Esophagus squamous epithelium (tissue), 5 donors: ENCODE measurements around the gene YIF1A. TPM values are rescaled to one million over a fixed set of nuclear protein-coding genes. Genes with fewer than 3 reads are reported as not detected.

Experiments
- DNase-seq: peaks from one replicate; lab custom pipeline; 2025; lab: John Stamatoyannopoulos, UW
- H3K27ac ChIP-seq, 4 donors: fragments of 200-600 bp; sonication (generic); one replicate each; pipeline ENCODE4 v1.5.1; 2016 to 2019; ENCODE audit warnings: mild to moderate bottlenecking in 1 of 4
- H3K27me3 ChIP-seq, 4 donors: fragments of 200-600 bp; sonication (generic); 1 replicate in 3 of 4; 2 replicates in 1 of 4; pipeline versions ENCODE4 v1.5.1 to v1.6.0; 2017 to 2021; ENCODE audit warnings: antibody characterized with exemption in 1 of 4
- H3K36me3 ChIP-seq, 3 donors: fragments of 200-600 bp; sonication (generic); one replicate each; pipeline ENCODE4 v1.5.1; 2016 to 2019
- H3K4me1 ChIP-seq, 3 donors: fragments of 200-600 bp; sonication (generic); one replicate each; pipeline ENCODE4 v1.5.1; 2017 to 2019
- H3K4me3 ChIP-seq, 4 donors: fragments of 200-600 bp; sonication (generic); 1 replicate in 3 of 4; 2 replicates in 1 of 4; pipeline ENCODE4 v1.5.1; 2016 to 2019; ENCODE audit warnings: mild to moderate bottlenecking in 2 of 4, moderate library complexity in 1 of 4
- H3K9me3 ChIP-seq, 3 donors: fragments of 200-600 bp; sonication (generic); one replicate each; pipeline ENCODE4 v1.5.1; 2016 to 2019
- POLR2A ChIP-seq, 4 donors: fragments of 450-650 bp; IDR thresholded peaks; one replicate each; pipeline ENCODE4 v1.6.1; 2017; ENCODE audit warnings: antibody characterized with exemption in 4 of 4, mild to moderate bottlenecking in 4 of 4, moderate library complexity in 3 of 4
- WGBS, 2 donors: methylation state at CpG; one replicate each; pipeline ENCODE4 v1.1.5; 2018; 5-methylcytosine and 5-hydroxymethylcytosine counted together
- intact Hi-C: fragments of 100-400 bp; cut with DNase I; formaldehyde crosslinking; loops from one replicate; pipeline ENCODE4 v1.15.0; 2022
- total RNA-seq, 4 donors: library from RNA; depleted of rRNA; stranded (reverse); fragments of >200 nt; gene quantifications; one replicate each; pipeline ENCODE4 v1.1.0, GENCODE V29; 2016
- TF ChIP-seq, protein P1 (sequence below), 6 experiments: fragments of 450-650 bp in 4 of 6; fragments of 200-600 bp in 2 of 6; sonication (generic) in 2 of 6; IDR thresholded peaks; one replicate each; pipeline ENCODE4 v1.5.1; 2016 to 2019; ENCODE audit warnings: antibody characterized with exemption in 6 of 6, mild to moderate bottlenecking in 4 of 6, moderate library complexity in 4 of 6
- donor health status: DM: yes; HTN: yes; CAD: no.

The YIF1A gene
- total RNA-seq, 4 donors from 2014 or later: 51.9 to 71.9 (median 63.8) TPM

DNA sequence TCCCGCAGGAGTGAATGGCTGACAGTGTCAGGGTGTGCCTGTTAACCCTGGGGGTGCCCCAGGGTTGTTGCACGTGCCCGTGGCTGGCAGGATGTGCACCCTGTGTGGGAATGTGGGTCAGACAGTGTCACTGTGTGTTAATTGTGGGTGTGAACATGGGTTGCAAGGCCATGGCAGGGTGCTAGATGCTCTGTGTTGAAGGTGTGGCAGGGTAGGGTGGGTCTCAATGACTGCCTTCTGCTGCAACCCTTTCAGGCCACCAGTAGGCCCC is 39.0 kb upstream of the YIF1A start:
- Histone ChIP-seq H3K4me3 (no peak overlapping the region), H3K9me3 (no peaks in the 10 kb centered on the region), H3K27ac (peak overlapping the region in 3 of 4 donors; percentile 17 to 88 (median 29)), H3K36me3 (peaks cover 5 to 22% (median 11%) of the 10 kb centered on the region in 3 donors), H3K4me1 (peaks cover 24 to 49% (median 29%) of the 10 kb centered on the region in 3 donors), H3K27me3 (no peaks in the 10 kb centered on the region)
- no peak for DNase-seq
- intact Hi-C loops: no loop called here
- TF ChIP-seq, protein P1, sequence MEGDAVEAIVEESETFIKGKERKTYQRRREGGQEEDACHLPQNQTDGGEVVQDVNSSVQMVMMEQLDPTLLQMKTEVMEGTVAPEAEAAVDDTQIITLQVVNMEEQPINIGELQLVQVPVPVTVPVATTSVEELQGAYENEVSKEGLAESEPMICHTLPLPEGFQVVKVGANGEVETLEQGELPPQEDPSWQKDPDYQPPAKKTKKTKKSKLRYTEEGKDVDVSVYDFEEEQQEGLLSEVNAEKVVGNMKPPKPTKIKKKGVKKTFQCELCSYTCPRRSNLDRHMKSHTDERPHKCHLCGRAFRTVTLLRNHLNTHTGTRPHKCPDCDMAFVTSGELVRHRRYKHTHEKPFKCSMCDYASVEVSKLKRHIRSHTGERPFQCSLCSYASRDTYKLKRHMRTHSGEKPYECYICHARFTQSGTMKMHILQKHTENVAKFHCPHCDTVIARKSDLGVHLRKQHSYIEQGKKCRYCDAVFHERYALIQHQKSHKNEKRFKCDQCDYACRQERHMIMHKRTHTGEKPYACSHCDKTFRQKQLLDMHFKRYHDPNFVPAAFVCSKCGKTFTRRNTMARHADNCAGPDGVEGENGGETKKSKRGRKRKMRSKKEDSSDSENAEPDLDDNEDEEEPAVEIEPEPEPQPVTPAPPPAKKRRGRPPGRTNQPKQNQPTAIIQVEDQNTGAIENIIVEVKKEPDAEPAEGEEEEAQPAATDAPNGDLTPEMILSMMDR (IDR thresholded peaks at IDR 0.05): no peak
- TF ChIP-seq POLR2A (IDR thresholded peaks at IDR 0.05): no peak
- 0 to 20% methylated on average over 1 to 3 of the region's 3 CpGs for WGBS, 2 donors

DNA sequence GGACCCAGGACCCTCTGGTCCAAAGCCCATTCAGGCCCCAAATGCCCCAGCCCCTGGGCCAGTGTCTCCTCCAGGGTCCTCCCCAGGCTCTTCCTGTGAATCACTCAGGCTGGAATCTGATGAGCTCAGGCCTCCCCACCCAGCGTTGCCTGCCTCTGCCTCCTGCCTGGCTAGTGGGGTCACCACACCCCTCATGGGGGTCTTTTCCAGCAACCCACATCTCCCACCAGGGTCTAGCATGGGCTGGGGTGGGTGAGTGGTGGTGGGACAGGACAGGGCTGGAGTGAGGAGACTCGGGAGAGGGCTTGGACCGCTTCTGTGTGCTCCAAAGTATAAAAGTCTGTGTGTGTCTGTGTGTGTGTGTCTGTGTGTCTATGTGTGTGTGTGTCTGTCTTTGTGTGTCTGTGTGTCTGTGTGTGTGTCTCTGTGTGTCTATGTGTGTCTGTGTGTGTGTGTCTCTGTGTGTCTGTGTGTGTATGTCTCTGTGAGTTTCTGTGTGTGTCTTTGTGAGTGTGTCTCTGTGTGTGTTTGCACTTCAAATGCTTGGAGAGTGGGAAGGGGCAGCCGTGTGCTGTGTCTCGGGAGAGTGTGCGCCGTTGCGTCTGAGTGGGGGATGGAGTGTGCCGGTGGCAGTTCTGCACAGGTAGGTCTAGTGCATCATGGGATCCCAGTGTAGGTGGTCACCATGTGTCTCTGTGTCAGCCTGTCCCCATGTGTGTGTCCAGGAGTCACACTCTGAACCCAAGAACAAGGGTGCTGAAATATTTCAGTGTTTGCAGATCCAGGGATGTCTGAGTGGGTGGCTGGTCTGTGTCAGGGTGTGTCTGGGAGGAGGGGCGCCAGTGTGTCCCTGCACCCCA is 38.5 kb upstream of the YIF1A start:
- WGBS, 2 donors: 42 to 47% methylated on average over 2 to 3 of the region's 10 CpGs
- intact Hi-C loops: no loop called here
- H3K27ac ChIP-seq: peak overlapping the region; percentile 49 to 88 (median 72)
- peaks cover 1 to 17% (median 5%) of the 10 kb centered on the region in 3 donors for H3K36me3 ChIP-seq
- TF ChIP-seq, protein P1 (IDR thresholded peaks at IDR 0.05): no peak
- TF ChIP-seq POLR2A (IDR thresholded peaks at IDR 0.05): no peak
- no peaks in the 10 kb centered on the region for H3K27me3 ChIP-seq
- no peak for DNase-seq
- H3K4me3 ChIP-seq: no peak overlapping the region
- no peaks in the 10 kb centered on the region for H3K9me3 ChIP-seq
- peaks cover 24 to 49% (median 29%) of the 10 kb centered on the region in 3 donors for H3K4me1 ChIP-seq

DNA sequence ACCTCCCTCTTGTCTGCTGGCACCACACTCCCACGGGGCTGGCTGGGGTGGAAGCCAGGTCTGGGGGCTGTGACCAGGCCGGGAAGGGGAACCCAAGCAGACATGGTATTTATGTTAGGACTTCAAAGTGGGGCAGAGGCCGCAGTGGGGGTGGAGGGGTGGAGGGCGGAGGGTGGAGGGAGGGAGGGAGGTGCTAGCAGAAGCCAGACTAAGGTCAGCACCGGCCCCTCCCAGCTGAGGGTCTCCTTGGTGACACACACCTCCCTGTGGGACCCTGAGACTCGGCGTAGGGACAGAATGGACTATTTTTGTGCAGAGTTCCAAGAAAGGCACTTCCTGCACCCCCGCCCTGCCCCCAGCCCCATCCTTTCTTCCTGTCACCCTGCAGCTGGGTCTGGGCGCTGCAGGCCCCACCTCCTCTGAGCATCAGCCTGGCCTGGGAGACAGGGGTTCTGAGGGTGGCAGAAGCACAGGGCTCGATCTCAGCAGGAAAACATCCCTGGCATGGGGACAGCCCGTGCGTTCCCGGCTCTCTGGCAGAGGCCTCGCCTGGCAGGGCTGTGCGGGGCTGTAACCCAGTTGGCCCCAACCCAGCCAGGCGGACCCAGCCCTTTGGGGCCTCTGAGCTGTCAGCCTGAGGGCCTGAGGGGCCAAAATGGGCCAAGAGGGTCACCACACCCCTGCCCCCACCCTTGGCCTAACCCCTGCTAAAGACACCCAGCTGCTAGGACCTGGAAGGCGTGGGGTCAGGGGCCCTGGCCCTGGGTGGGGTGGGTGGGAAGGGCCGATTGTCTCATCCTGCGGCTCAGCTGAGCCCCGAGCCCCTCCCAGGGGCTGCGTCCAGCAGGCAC is 37.5 kb upstream of the YIF1A start:
- TF ChIP-seq, protein P1 (IDR thresholded peaks at IDR 0.05): no peak
- TF ChIP-seq POLR2A (IDR thresholded peaks at IDR 0.05): no peak
- DNase-seq: no peak
- no peaks in the 10 kb centered on the region for H3K27me3 ChIP-seq
- H3K36me3 ChIP-seq: peaks cover 0 to 8% (median 0%) of the 10 kb centered on the region in 3 donors
- no peaks in the 10 kb centered on the region for H3K9me3 ChIP-seq
- H3K4me3 ChIP-seq: no peak overlapping the region
- intact Hi-C loops: no loop called here
- WGBS, 2 donors: 38 to 40% methylated on average over 1 to 12 of the region's 21 CpGs
- H3K27ac ChIP-seq: peak overlapping the region; percentile 49 to 88 (median 72)
- peaks cover 24 to 54% (median 29%) of the 10 kb centered on the region in 3 donors for H3K4me1 ChIP-seq

DNA sequence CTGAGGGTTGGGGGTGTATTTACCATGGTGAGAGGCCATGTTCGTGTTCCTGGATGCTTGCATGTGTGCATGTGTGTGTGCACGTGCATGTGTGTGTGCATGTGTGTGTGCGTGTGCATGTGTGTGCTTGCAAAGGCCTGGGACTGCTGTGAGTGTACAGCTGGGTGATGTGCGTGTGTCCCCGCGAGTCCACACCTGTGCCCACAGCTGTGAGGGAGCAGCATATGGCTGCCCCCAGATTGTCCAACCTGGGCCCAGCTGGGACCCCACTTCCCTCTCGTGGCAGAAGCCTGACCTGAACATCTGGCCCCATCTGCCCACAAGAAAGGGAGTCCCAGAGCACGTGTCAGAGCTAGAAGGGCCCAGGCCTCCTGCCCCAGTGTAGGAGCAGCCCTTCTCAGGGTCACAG is 36.3 kb upstream of the YIF1A start:
- 72% methylated on average over 6 of the region's 8 CpGs; no CpG with 5 or more reads in 1 of the 2 donors for WGBS, 2 donors

More for the DNA sequence above, 36.3 kb upstream of the YIF1A start:
- no peaks in the 10 kb centered on the region for H3K27me3 ChIP-seq
- DNase-seq: no peak
- H3K27ac ChIP-seq: peak overlapping the region in 3 of 4 donors; percentile 49 to 88 (median 82)
- no peaks in the 10 kb centered on the region for H3K36me3 ChIP-seq
- no peaks in the 10 kb centered on the region for H3K9me3 ChIP-seq
- peaks cover 24 to 55% (median 29%) of the 10 kb centered on the region in 3 donors for H3K4me1 ChIP-seq
- TF ChIP-seq POLR2A (IDR thresholded peaks at IDR 0.05): no peak
- TF ChIP-seq, protein P1 (IDR thresholded peaks at IDR 0.05): no peak
- intact Hi-C loops: no loop called here
- no peak overlapping the region for H3K4me3 ChIP-seq
